Measurements from ENCODE around the gene CNTN5. TPM values are rescaled to one million over a fixed set of nuclear protein-coding genes. Genes with fewer than 3 reads are reported as not detected.

CNTN5 gene
- polyA plus RNA-seq, 1 of the 3 experiments (the other 2 are of a cell fraction), result not detected

GRCh38 chr11:99176430-99176829, 155.7 kb downstream of the CNTN5 start:
- Histone ChIP-seq H4K20me1 (ENCODE audit: insufficient read depth) (no peaks in the 10 kb centered on the region), H3K27ac (ENCODE audit: low read depth in 2 of 2, low read length in 1 of 2) (no peak overlapping the region), H3K9ac (no peak overlapping the region), H3K4me3 (ENCODE audit: low read depth in 2 of 2, low read length in 1 of 2) (no peak overlapping the region), H3K9me3 (no peaks in the 10 kb centered on the region), H3K27me3 (ENCODE audit: insufficient read depth) (no peaks in the 10 kb centered on the region), H3K4me2 (no peak overlapping the region), H2AFZ (ENCODE audit: low read depth) (no peak overlapping the region), H3K79me2 (ENCODE audit: insufficient read depth) (no peaks in the 10 kb centered on the region), H3F3A (replicated peaks; ENCODE audit: insufficient read depth) (no peaks in the 10 kb centered on the region), H3K4me1 (ENCODE audit: control insufficient read depth in 1 of 2, insufficient read depth in 2 of 2, low read depth in 1 of 2, low read length in 1 of 2) (no peaks in the 10 kb centered on the region), H3K9me2 (no peaks in the 10 kb centered on the region), H3K36me3 (replicated peaks in 1 of 2; ENCODE audit: control insufficient read depth in 1 of 2, insufficient read depth in 2 of 2, low read length in 1 of 2) (no peaks in the 10 kb centered on the region)
- DNase-seq, result no peak
- no peak for TF ChIP-seq GABPA (IDR thresholded peaks at IDR 0.05; ENCODE audit: low read depth)
- TF ChIP-seq USF1 (IDR thresholded peaks at IDR 0.05; ENCODE audit: borderline replicate concordance, low read depth), result no peak
- no peak for TF ChIP-seq NFIC (IDR thresholded peaks at IDR 0.05; ENCODE audit: borderline replicate concordance)
- no peak for TF ChIP-seq YY1 (IDR thresholded peaks at IDR 0.05; ENCODE audit: low read depth)
- no peak for TF ChIP-seq FOSL2 (IDR thresholded peaks at IDR 0.05; ENCODE audit: borderline replicate concordance, low read depth)
- no peak for TF ChIP-seq FOXJ3 (CRISPR knock-in tag; IDR thresholded peaks at IDR 0.05)
- no peak for TF ChIP-seq SMC3 (IDR thresholded peaks at IDR 0.05; ENCODE audit: low read depth, low read length)
- no peak for TF ChIP-seq RXRA (IDR thresholded peaks at IDR 0.05; ENCODE audit: borderline replicate concordance, low read depth)
- TF ChIP-seq PBX3 (IDR thresholded peaks at IDR 0.05), result no peak
- TF ChIP-seq NRF1 (IDR thresholded peaks at IDR 0.05; ENCODE audit: low read depth, low read length), result no peak
- TF ChIP-seq TEAD4 (IDR thresholded peaks at IDR 0.05; ENCODE audit: borderline replicate concordance, insufficient read depth), result no peak
- TF ChIP-seq MAX (IDR thresholded peaks at IDR 0.05; ENCODE audit: low read depth), result no peak
- TF ChIP-seq RCOR1 (IDR thresholded peaks at IDR 0.05; ENCODE audit: low read length), result no peak
- TF ChIP-seq TCF12 (IDR thresholded peaks at IDR 0.05), result no peak
- no peak for TF ChIP-seq GATA2 (CRISPR knock-in tag; IDR thresholded peaks at IDR 0.05)
- TF ChIP-seq REST (IDR thresholded peaks at IDR 0.05; ENCODE audit: low read depth, low read length), result no peak
- no peak for TF ChIP-seq RAD21 (IDR thresholded peaks at IDR 0.05; ENCODE audit: low read length)
- TF ChIP-seq USF2 (IDR thresholded peaks at IDR 0.05; ENCODE audit: borderline replicate concordance, low read depth, low read length), result no peak
- TF ChIP-seq EP300 (IDR thresholded peaks at IDR 0.05; ENCODE audit: borderline replicate concordance in 1 of 2, low read depth in 1 of 2, low read length in 1 of 2), result no peak
- TF ChIP-seq EZH2phosphoT487 (IDR thresholded peaks at IDR 0.05; ENCODE audit: borderline replicate concordance, low read depth), result no peak
- POLR2A ChIA-PET, result no interaction called here
- CTCF ChIA-PET, result no interaction called here

Measured in SK-N-SH (cell line).